Suppressor macrophage (primary cell): ENCODE data around the gene SFSWAP.
"Not testable (repeated sequence)": the region's sequence is repeated elsewhere in the genome, so short reads cannot be mapped to it uniquely, and the experiment has no call there.

Experiments
- DNase-seq, 4 experiments: peaks; one replicate each; pipeline ENCODE4 v3.0.0-alpha.2; 2020 to 2022

The SFSWAP gene

GRCh38 chr12:131737150-131737827 lies 26.4 kb downstream of the SFSWAP start:
- no peak for DNase-seq

GRCh38 chr12:131738196-131738595 lies 27.3 kb downstream of the SFSWAP start:
- no peak for DNase-seq

GRCh38 chr12:131740626-131741025 lies 29.7 kb downstream of the SFSWAP start:
- no peak for DNase-seq

- DNase-seq = not testable (repeated sequence)
Measured at GRCh38 chr12:131742761-131743160, 31.9 kb downstream of the SFSWAP start.

GRCh38 chr12:131743410-131743809 lies 32.5 kb downstream of the SFSWAP start:
- not testable (repeated sequence) for DNase-seq

- DNase-seq = not testable (repeated sequence)
Measured at GRCh38 chr12:131743880-131744279, 33.0 kb downstream of the SFSWAP start.

GRCh38 chr12:131744675-131745074 lies 33.8 kb downstream of the SFSWAP start:
- not testable (repeated sequence) for DNase-seq

GRCh38 chr12:131745706-131746105 lies 34.8 kb downstream of the SFSWAP start:
- DNase-seq = no peak

GRCh38 chr12:131747276-131748177 lies 36.6 kb downstream of the SFSWAP start:
- no peak for DNase-seq

GRCh38 chr12:131749618-131750315 lies 38.9 kb downstream of the SFSWAP start:
- no peak for DNase-seq

GRCh38 chr12:131751335-131751734 lies 40.4 kb downstream of the SFSWAP start:
- no peak for DNase-seq

GRCh38 chr12:131752451-131752850 lies 41.6 kb downstream of the SFSWAP start:
- no peak for DNase-seq

GRCh38 chr12:131753005-131753404 lies 42.1 kb downstream of the SFSWAP start:
- DNase-seq = no peak

GRCh38 chr12:131753757-131754156 lies 42.9 kb downstream of the SFSWAP start:
- DNase-seq = no peak

- no peak for DNase-seq
Measured at GRCh38 chr12:131754184-131754583, 43.3 kb downstream of the SFSWAP start.

- DNase-seq = peak; percentile 2 to 37 (median 34)
Measured at GRCh38 chr12:131755305-131756113, 44.6 kb downstream of the SFSWAP start.

GRCh38 chr12:131756441-131756840 lies 45.6 kb downstream of the SFSWAP start:
- DNase-seq = no peak

GRCh38 chr12:131757111-131757510 lies 46.2 kb downstream of the SFSWAP start:
- no peak for DNase-seq

- no peak for DNase-seq
Measured at GRCh38 chr12:131758016-131758739, 47.3 kb downstream of the SFSWAP start.

GRCh38 chr12:131759176-131759575 lies 48.3 kb downstream of the SFSWAP start:
- DNase-seq = no peak

GRCh38 chr12:131761638-131762037 lies 50.7 kb downstream of the SFSWAP start:
- no peak for DNase-seq

GRCh38 chr12:131764738-131765137 lies 53.8 kb downstream of the SFSWAP start:
- no peak for DNase-seq
